ENCODE data around the gene RAP1B.

GRCh38 chr12:68648179-68648578 is 37.5 kb downstream of the RAP1B start:
- no peak for TF ChIP-seq CTCF (IDR thresholded peaks at IDR 0.05; ENCODE audit: low read length)
- no peak for TF ChIP-seq EZH2phosphoT487 (IDR thresholded peaks at IDR 0.05; ENCODE audit: low read length)
- TF ChIP-seq EZH2 (optimal IDR thresholded peaks at IDR 0.05; ENCODE audit: low read depth, low read length): no peak

Data from MM.1S (cell line).